Mesodermal cell (in vitro differentiated cells): ENCODE results near the gene MAGI2.

Experiments
- H3K27ac ChIP-seq: 2 replicates; pipeline ENCODE4 v1.7.0; 2013; ENCODE audit warnings: mild to moderate bottlenecking, low read depth, low read length, moderate library complexity; ENCODE audit not compliant: severe bottlenecking
- H3K36me3 ChIP-seq: 2 replicates; pipeline ENCODE4 v1.7.1; 2013; ENCODE audit warnings: mild to moderate bottlenecking, low read length, moderate library complexity; ENCODE audit not compliant: control insufficient read depth, insufficient read depth
- H3K4me1 ChIP-seq: one replicate; pipeline ENCODE4 v1.7.1; 2013; ENCODE audit warnings: mild to moderate bottlenecking, low read length; ENCODE audit not compliant: insufficient read depth, control insufficient read depth, poor library complexity, severe bottlenecking
- H3K4me3 ChIP-seq: 2 replicates; pipeline ENCODE4 v1.7.0; 2013; ENCODE audit warnings: low read length, control low read depth, mild to moderate bottlenecking; ENCODE audit not compliant: insufficient read depth, poor library complexity, severe bottlenecking; ENCODE audit errors: extremely low read depth
- H3K9me3 ChIP-seq: 2 replicates; pipeline ENCODE4 v1.7.1; 2013; ENCODE audit warnings: mild to moderate bottlenecking, low read length, moderate library complexity; ENCODE audit not compliant: control insufficient read depth
- WGBS, 2 experiments: methylation state at CpG; one replicate each; pipeline ENCODE4 v1.1.5; 2013; ENCODE audit warnings: missing lambda C conversion rate in 2 of 2; ENCODE audit not compliant: insufficient coverage in 2 of 2; 5-methylcytosine and 5-hydroxymethylcytosine counted together

Gene MAGI2

DNA sequence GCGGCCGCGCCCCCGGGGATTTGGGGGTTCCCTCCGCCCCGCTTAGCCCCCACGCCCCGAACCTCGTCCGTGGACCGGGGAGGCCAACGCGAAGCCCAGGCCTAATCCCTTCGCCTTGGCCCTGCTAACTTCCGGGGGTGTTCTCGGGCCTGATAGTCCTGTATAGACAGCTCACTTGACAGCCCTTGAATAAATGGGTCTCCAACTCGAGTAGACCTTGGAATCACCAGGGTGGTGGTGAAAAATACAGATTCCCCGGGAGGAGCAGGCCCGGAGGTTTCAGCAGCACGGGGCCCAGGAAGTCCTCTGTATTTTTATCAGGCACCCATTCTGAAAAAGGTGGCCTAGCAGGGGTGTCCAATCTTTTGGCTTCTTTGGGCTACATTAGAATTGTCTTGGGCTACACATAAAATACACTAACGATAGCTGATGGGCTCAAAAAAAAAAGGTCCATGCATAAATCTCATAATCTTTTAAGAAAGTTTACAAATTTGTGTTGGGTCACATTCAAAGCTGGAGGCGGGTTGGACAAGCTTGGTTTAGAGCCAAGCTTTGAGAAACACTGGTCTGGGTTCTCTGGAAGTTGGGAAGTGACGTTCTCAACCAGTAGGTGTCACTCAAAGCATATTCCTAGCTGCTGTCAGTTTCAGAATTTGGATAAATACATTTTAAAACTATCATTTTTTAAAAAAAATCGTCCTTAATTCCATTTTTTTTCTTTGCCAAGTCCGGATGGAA, 1433.2 kb downstream of the MAGI2 start:
- no peaks in the 10 kb centered on the region for H3K36me3 ChIP-seq
- WGBS, 2 experiments = 22 to 27% methylated on average over 12 to 14 of the region's 25 CpGs
- no peaks in the 10 kb centered on the region for H3K4me1 ChIP-seq
- no peaks in the 10 kb centered on the region for H3K9me3 ChIP-seq
- H3K4me3 ChIP-seq = peak overlapping the region; percentile 44
- H3K27ac ChIP-seq = peak overlapping the region; percentile 18

DNA sequence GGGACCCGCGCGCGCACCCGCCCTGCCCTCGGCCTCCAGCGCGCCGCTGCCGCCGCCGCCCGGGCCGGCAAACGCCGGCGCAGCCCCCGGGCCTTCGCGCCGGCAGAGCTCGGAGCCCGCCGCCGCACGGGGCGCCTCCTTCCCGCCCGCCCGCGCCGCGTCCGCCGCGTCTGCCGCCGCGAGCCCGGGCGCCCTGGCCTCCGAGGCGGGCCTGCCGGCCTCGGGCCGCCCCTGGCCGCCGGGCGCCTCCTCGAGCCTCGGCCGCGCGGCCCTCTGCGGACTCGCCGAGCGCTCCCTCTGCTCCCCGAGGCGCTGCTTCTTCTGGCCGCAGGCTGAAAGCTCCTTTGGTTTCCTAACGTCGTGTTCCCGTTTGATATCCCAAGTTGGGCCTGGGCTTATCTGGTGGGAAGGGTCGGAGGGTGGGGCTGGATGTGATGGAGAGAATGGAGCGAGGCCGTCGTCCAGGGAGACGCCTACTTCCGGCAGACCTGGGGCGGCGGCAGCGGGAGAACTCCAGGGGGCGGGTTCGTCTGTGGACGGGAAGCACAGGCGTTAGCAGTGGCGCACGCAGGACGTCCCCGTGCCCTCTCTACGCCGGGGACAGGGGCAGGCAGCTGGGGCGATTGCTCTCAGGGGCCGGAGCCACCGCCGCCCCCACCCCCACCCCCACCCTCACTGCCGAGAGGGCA, 1433.9 kb downstream of the MAGI2 start:
- no peaks in the 10 kb centered on the region for H3K4me1 ChIP-seq
- peak overlapping the region; percentile 48 for H3K27ac ChIP-seq
- WGBS, 2 experiments = 0 to 1% methylated on average over 19 to 67 of the region's 88 CpGs
- H3K36me3 ChIP-seq = no peaks in the 10 kb centered on the region
- H3K4me3 ChIP-seq = peak overlapping the region; percentile 44
- H3K9me3 ChIP-seq = no peaks in the 10 kb centered on the region

DNA sequence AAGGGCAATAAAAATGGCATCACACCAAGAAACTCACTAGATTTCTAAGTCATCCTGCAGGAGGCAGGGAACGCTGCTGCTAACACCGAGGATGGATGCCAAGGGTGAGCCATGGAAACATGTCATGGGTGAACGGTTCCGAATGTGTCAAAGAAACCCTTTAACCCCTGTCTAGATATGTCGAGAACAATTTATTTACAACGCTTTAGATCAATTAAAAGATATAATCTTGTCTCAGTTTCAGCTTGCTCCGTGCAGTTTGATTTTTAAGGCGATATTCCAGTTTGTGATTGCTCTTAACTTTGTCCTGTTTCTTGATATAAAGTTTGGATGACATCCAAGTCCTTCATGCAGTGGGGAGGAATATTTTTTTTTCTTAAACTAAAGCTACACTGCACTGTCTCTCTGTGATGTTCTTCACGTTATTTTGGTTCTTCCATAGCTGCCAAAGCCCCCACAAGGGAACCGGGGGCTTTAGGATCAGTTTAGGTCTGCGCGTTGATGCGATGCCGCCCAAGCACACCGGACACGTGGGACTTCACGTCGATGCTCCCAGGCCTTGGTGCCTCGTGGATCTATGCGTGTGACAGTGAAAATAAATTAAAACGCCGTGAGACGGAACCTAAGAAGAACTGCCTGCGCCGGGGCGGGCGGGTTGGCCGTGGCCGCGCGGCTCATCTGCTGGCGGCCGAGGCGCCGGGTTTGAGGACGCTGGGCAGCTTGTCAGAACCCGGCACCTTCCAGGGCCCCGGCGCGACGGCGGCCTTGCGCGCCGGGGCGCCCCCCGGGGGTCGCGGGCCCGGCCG, 1434.6 kb downstream of the MAGI2 start:
- WGBS, 2 experiments = 17 to 34% methylated on average over 28 to 45 of the region's 51 CpGs
- Histone ChIP-seq H3K4me1 (no peaks in the 10 kb centered on the region), H3K36me3 (no peaks in the 10 kb centered on the region), H3K27ac (peak overlapping the region; percentile 47), H3K4me3 (peak overlapping the region; percentile 34), H3K9me3 (no peaks in the 10 kb centered on the region)

DNA sequence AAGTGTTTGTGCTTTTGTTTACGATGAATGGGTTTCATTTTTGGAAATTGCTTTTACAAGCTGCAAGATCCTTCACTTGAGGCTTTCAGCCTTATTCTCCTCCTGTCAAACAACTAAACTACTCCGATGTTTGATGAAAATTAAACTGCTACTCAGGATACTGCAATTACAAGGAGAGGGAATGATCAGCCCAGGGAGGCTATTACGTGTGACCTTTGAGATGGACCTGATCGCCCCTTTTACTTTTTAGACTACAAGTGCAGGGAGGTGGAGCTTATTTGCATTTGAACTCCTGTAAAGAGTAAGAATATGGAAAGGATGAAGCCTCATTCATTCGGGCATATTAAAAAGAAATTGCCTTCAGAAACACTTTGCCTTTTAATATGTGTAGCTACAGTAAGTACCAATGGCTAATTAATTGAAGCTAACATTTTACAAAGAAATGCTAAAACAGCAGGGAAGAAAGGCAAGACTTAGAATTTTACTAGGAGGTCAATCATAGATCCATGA, 1435.8 kb downstream of the MAGI2 start:
- Histone ChIP-seq H3K27ac (no peak overlapping the region), H3K4me3 (no peak overlapping the region), H3K4me1 (no peaks in the 10 kb centered on the region), H3K36me3 (no peaks in the 10 kb centered on the region), H3K9me3 (no peaks in the 10 kb centered on the region)
- WGBS, 2 experiments = 48 to 53% methylated on average over 2 to 3 of the region's 5 CpGs

DNA sequence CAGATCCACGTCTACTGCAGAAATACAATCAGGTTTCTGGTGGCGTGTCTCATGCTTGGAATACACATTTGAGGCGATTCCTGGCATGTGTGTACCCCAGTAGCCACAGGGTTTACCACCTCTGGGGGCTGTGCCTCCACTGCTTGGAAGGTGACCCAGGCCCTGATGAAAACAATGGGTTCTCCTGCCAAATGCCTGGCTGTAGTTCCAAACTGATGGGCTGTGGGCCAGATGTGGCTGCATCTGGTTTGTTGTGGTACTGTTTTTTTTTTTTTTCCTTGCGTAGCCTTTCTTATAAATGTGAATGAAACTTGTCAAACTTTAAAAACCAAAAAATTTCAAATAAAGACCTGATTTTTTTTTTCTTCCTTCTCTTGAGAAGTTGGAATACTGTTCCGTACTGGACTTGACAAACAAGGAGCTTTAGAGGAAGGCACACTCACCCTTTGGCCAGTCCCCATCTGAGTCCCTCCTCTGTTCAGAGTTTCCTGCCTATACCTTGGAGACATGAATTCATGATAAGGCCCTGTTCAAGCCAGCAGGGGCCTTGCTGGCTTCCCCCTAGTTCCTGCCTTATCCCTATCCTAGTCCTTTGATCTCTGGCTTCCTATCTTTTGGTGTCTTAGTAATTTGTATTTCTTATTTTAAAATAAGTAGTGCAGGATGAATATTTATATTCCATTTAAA, 1437.8 kb downstream of the MAGI2 start:
- H3K4me3 ChIP-seq = no peak overlapping the region
- H3K4me1 ChIP-seq = no peaks in the 10 kb centered on the region
- H3K9me3 ChIP-seq = no peaks in the 10 kb centered on the region
- no peak overlapping the region for H3K27ac ChIP-seq
- 94 to 97% methylated on average over 4 of the region's 5 CpGs for WGBS, 2 experiments
- no peaks in the 10 kb centered on the region for H3K36me3 ChIP-seq

DNA sequence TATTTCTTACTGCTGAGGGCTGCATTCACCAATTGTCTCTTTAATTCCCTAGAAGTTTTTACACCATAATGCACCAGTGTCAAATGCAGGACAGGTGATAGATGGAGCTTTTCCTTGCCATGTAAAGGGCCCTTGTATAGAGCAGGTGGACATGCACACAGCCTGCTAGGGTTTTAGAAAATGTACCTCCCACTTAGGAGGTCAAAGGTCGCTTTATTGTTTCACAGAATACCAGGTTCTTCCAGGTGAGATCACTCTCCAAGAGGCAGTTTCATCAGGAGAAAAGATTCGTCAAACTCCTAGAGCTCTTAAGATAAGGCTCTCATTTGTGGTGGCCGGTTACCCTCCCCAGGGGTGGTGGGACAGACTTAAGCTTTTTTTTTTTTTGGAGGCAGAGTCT, 1439.1 kb downstream of the MAGI2 start:
- WGBS, 2 experiments = 73 to 95% methylated on average over 3 of the region's 3 CpGs
- H3K4me1 ChIP-seq = no peaks in the 10 kb centered on the region
- H3K36me3 ChIP-seq = no peaks in the 10 kb centered on the region
- no peaks in the 10 kb centered on the region for H3K9me3 ChIP-seq
- no peak overlapping the region for H3K4me3 ChIP-seq
- H3K27ac ChIP-seq = no peak overlapping the region

DNA sequence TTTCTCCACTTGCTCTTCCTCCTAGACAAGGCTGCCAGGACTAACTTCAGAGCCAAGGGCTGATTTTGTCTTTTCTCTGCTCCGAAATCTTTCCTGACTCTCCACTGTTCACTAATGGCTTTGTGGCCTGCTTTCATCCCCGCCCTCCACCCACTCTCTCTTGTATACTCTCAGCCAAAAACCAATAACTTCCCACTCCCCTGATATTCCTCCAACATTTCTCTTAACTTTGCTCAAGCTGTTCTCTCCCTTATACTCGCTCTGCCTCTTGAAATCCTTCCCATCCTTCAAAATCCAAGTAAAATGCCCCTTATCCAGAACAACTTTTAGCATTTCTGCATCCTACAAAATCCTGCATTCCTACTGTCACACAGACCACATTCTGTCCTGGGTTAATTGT, 1440.1 kb downstream of the MAGI2 start:
- no peak overlapping the region for H3K4me3 ChIP-seq
- no peaks in the 10 kb centered on the region for H3K36me3 ChIP-seq
- H3K27ac ChIP-seq = no peak overlapping the region
- 65 to 79% methylated on average over 3 of the region's 3 CpGs for WGBS, 2 experiments
- no peaks in the 10 kb centered on the region for H3K9me3 ChIP-seq
- no peaks in the 10 kb centered on the region for H3K4me1 ChIP-seq

DNA sequence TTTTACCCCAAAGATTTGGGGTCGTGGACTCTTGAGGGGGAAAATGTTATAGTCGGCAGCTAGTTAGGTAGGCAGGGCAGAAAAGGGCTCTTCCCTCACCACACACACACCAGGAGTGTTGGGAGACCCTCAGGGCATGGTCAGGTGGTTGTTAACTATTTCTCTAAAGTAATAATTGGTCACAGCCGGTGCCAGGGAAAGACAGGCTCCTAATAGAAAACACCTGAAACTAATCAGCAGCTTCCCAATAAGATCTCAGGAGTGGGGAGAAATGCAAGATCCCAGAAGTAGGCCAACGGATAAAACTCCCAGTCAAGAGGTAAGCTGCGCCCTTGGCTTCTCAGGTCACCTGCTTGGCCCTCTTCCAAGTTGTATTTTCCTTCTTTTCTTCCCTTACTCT, 1441.8 kb downstream of the MAGI2 start:
- no peak overlapping the region for H3K4me3 ChIP-seq
- H3K36me3 ChIP-seq = no peaks in the 10 kb centered on the region
- WGBS, 2 experiments = 77 to 84% methylated on average over 2 of the region's 5 CpGs
- H3K4me1 ChIP-seq = no peaks in the 10 kb centered on the region
- H3K27ac ChIP-seq = no peak overlapping the region
- H3K9me3 ChIP-seq = no peaks in the 10 kb centered on the region

DNA sequence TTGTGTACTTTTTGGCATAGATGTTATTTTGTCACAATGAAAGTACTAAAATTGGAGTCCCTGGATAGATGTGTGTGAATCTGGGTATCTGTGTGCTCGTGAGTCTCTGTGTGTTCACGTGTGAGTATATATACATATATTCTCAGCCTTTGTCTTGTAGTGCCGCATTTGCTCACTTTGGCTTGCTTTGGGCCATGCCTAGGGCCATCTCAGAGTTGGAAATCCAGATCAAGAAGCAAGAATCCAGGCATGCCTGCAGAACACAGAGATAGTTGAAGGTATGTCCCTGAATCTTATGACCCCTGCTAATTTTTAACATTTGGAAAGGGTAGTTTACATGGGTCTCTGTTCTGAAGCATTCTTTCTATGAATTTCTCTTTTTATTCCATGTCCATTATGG, 1446.2 kb downstream of the MAGI2 start:
- Histone ChIP-seq H3K4me3 (no peak overlapping the region), H3K4me1 (no peaks in the 10 kb centered on the region), H3K27ac (no peak overlapping the region), H3K36me3 (no peaks in the 10 kb centered on the region), H3K9me3 (no peaks in the 10 kb centered on the region)
- WGBS, 2 experiments = 100% methylated on average over 2 of the region's 3 CpGs; no CpG with 5 or more reads in 1 of the 2 experiments

DNA sequence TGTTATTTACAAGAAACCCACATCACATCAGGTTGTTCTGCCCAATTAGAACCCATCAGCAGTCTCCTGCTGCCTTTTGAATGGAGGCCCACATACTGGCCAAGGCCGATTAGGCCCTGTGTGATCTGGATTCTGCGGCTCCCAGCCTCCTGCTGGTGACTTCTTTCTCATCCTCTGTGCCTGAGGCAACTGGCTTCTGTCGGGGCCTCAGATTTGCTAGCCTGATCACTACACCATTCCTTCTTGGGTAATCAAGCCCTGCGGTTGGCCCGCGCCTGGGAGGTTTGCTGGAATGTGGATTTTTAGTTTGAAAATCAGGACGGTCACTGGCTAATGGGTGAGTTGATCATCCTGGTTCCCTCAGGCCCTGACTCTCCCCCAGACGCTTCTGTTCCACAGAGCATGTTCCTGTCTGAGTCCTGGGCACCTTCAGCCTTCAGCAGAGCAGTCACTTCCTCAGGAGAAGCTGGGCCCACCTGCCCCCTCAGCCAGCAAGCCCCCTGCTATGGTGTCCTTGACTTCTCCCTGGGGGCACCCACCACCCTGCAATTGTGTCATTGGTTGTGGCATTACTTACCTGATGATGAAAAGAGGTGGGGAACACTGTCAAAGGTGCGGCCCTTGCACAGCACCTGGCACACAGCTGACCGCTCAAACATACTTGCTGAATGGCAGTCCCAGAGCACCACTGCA, 1447.3 kb downstream of the MAGI2 start:
- Histone ChIP-seq H3K27ac (no peak overlapping the region), H3K4me3 (no peak overlapping the region), H3K36me3 (no peaks in the 10 kb centered on the region), H3K4me1 (no peaks in the 10 kb centered on the region), H3K9me3 (no peaks in the 10 kb centered on the region)
- WGBS, 2 experiments = 74 to 89% methylated on average over 4 to 7 of the region's 10 CpGs
